Measurements from ENCODE around the gene MSI1.

MSI1 gene

GRCh38 chr12:120376934-120377572 lies 8.1 kb upstream of the MSI1 start:
- DNase-seq: no peak

DNA sequence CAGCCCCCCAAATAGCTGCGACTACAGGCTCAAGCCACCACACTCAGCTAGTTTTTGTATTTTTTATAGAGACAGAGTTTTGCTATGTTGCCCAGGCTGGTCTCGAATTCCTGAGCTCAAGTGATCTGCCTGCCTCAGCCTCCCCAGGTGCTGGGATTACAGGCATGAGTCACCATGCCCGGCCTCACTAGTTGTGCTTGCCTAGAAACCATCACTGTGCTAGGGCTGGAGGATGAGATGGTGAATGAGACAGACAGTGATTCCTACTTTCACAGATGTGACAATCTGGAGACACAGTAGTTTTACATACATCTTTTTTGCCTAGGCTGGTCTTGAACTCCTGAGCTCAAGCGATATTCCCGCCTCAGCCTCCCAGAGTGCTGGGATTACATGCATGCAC lies 7.5 kb upstream of the MSI1 start:
- no peak for DNase-seq

GRCh38 chr12:120376009-120376408 lies 7.0 kb upstream of the MSI1 start:
- no peak for DNase-seq

DNA sequence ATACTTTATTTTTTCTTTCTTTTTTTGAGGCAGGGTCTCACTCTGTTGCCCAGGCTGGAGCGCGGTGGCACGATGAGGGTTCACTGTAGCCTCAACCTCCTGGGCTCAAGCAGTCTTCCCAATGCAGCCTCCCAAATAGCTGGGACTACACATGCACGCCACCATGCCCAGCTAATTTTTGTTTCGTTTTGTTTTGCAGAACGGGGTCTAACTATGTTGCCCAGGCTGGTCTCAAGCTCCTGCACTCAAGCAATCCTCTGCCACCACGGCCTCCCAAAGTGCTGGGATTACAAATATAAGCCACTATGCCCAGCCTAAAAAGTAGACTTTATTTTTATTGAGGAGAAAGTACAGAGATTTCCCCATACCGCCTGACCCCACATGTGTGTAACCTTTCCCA lies 4.7 kb upstream of the MSI1 start:
- DNase-seq: no peak

- DNase-seq: no peak
These were observed 1.6 kb upstream of the MSI1 start for GRCh38 chr12:120370343-120371243.

- DNase-seq: no peak
These were observed 809 bp upstream of the MSI1 start for GRCh38 chr12:120369603-120370342.

DNA sequence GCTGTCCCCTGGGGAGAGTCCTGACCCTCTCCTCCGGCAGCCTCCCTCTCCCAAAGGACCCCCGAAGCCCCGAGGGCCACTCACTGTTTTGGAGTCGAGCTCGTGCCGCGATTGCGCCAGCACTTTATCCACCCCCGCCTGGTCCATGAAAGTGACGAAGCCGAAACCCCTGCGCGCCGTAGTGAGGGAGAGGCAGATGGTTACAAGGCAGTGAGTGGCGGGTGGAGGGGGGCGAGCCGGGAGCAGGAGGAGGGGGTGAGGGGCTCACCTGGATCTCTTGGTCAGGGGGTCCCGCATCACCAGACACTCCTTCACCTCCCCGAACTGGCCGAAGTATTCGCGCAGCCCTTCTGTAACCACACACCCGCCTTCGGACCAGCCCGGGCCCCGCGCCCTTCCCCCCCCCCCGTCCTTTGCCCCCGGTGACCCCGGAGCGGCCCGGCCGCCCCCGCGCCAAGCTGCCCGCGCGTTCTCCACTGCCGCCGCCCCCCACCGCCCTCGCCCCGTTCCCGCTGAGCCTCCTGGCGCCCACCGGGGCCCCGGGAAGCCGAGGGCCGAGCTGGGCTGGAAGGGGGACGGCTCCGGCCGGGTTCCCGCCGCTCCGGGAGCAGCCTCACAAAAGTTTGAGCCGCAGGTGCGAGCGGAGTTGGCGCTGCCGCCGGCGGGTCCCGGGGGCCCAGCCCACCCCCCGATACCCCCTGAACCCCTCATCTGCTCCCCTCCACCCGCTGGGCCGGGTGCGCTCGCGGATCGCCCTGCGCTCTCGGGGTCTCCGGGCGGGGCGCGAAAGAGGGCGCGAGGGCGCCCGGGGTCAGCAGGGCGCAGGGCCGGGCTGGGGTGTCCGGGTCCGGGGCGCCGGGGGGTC lies 808 bp downstream of the MSI1 start:
- DNase-seq: no peak

DNA sequence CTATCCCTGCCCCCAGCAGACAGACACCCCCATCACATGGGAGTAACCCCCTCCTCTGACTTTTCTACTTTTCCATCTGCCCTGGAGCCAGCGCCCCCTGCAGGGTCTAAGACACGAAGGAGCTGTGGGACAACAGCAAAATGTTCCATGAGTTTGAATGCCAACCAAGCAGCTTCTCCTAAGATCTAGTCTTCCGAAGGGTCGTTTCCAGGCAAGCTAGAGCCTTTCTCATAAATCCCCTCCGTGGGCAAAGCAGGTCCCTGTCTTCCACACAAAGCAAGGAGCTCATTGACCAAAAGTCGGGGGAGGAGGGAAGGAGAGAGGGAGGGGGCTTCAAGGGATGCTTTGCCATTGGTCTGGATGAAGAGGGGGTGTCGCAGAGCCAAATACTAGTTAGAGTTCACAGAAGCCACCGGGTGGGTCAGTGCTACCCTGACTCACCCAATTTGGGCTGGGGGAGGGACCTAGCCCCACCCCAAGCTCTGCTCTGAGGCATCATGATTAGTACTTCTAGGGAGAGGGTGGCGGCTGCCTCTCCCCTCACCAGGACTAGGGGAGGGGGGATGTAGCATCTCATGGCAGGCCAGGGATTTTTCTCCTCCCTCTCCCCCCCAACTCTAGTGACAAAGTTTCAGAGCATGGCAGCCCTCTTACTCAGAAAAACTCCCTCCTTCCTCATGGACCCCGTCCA lies 1.6 kb downstream of the MSI1 start:
- DNase-seq: no peak

GRCh38 chr12:120366845-120367232 lies 2.1 kb downstream of the MSI1 start:
- DNase-seq: no peak

- no peak for DNase-seq
These were observed 2.6 kb downstream of the MSI1 start for GRCh38 chr12:120366341-120366705.

DNA sequence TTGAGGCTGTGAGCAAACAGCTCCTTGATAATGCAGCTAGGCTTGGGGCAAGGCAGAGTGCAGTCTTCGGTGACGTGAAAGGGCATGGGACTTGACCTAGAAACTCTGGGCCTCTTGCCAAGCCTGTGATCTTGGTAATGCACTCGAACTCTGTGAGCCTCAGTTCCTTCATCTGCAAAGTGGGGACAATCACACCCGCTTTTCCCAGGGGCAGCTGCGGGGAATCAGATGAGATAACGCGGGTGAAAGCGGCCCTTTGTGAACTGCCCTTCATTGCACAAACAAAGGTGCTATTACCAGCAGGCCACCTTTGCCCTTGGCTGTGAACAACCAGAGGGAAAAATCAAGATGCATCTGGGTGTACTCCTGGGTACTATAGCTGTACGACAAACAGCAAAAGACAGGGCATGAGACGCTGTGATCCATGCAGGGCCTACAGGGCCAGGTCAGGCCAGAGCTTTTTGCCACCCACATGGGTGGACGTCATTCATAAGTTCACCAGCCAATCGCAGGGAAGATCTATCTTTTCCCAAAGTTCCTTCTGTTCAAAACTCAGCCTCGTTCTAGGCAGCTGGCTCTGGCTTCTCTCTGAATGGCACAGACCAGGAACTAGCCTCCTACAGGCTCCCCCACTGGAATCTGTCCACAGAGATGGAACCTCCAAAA lies 3.2 kb downstream of the MSI1 start:
- no peak for DNase-seq

DNA sequence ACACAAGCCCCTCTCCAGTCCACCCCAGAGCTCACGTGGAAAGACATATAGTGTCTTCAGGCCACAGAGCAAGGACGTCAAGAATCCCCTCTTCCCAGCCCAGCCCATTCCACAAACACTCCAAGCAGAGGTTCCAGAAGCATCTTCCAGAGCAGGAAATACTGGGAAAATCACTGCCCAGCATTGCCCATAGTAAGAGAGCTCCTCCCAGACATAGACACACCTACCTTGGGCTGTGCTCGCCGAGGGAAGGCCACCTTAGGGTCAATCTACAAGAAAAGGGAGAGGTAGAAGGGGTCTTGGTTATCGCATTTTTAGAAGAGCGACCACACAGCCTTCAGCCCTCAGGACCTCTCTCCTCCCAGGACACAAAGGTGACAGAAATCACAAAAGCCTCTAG lies 4.5 kb downstream of the MSI1 start:
- no peak for DNase-seq

DNA sequence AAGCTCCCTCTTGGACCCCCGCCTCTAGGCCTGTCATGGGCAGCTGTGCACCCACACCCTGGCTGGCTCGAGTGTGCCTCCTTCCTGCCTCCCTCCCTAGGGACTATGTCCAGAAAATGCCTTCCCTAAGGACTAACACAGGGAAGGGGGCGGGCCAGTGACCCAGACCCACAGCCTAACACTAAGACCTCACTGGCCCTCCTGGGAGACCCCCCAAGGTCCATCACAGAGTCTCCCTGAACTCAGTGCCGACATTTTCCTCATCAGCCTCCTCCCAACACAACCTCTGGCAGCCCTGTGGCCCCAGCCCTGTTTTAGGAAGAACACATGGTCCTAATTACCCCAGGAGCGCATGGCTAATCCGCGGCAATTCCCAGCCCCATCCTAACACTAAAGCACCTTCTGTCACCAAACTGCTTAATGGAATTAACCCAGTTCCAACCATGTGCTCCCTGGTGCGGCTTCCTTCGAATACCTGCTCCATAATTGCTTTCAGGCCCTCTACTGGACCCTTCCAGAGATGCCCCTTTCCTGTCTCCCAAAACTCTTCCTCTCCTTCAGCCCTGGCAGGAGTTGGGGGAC lies 5.6 kb downstream of the MSI1 start:
- no peak for DNase-seq

DNA sequence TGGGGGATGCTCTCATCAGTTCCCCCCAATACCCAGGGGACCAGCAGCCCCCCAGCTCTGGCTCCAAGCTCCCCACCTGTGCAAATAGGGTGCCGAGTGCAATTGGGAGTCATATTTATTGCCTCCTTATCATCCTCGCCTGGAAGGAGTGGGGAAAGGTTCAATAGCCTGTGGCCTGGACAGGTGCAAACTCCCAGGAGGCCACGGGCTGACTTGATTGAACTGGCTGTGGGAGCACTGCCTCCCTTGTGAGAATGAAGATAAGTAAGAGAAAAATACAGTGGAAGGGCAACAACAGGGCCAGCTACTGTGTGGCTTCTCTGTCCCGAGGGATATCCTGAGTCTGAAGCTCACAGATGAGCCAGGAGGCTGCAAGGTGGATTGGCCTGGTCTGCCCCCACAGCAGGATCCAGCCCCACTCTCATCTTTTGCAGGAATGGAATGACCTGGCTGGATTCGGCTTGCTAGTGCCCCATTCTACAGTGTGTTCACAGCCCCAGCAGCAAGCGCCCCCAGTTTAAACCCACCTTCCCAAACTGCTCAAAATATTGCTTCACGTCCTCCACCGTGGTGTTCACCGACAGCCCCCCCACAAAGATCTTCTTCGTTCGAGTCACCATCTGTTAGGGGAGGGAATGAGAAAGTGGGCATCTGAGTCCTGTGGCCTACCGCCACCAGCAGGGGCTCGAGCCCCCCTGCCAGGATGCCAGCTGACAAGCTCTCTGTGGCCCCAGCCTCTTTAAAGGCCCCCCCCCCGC lies 6.3 kb downstream of the MSI1 start:
- DNase-seq: no peak

DNA sequence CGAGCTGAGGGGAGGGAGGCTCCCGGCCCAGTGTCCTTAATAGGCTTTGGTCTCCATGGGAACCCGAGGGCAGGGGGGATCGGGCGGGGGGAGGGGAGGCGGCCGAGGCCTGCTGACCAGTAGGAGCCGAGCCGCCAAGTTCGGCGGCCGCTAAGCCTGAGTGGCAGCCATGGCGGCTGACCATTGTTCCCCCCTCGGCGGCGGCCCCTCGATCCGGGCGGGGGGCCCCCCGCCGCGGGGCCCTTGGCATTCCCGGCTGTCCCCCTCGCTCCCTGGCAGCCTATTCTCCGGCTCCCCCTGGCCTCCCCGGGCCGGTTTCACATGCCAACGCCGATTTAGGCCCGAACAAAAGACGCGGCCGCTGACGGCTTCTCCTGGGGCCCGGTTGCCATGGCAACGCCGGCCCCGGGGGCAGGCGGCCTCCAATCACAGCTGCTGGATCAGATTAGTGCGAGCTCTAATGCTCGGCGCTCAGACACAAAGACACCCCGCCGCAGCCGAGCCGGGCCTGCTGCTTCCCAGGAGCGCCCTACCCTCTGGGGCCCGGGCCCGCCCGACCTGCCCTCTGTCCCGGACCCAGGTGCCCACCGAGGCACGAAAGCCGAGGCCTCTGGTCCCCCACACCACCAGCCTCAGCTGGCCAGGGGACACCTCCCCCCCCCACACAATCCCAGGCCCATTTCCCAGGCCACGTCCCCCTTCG lies 7.3 kb downstream of the MSI1 start:
- DNase-seq: peak; percentile 10

DNA sequence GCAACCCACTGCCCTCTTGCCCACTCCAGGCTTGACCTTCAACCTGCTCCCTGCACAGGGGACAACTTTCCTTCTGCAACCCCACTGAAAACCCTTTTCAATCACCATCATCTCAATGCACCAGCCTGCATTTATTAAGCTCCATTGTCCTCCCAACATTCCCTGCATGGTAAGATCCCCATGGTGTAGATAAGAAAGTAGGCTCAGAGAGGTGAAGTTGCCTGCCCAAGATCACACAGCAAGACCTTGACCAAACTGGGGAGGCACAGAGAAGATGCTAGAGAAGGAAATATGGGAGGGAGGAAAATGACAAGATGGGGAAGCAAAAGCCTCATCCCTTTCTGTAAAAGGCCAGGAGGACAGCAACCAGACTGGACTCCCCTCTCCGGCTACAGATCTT lies 9.8 kb downstream of the MSI1 start:
- DNase-seq: no peak

GRCh38 chr12:120358412-120359100 lies 10.4 kb downstream of the MSI1 start:
- no peak for DNase-seq

GRCh38 chr12:120357104-120357503 lies 11.9 kb downstream of the MSI1 start:
- DNase-seq: no peak

DNA sequence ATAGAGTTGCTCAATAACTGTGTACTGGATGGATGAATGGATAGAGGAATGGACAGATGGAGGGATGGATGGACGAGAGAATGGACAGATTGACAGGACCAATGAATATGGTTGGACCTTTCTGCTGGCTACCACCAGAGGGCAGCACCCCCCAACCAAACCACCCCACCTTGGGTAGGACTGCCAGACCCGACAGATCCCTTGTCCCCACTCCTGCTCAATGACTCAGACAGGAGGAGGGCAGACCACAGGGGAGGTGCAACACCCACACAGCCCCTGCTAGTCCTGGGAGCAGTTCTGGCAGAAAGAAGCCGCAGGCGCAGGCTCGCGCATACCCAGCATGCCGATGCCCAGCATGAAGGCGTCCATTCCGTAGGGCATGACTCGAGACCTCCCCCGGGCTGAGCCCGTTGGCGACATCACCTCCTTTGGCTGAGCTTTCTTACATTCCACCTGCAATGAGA lies 12.4 kb downstream of the MSI1 start:
- DNase-seq: peak; percentile 75

Measured in activated CD4-positive, alpha-beta T cell treated with anti-CD3 and anti-CD28 coated beads, Interleukin-2, amount 50 U/mL, for 16 hours (primary cell).